Glomerular endothelial cell (primary cell): ENCODE results near the gene MTMR1. TPM values are rescaled to one million over a fixed set of nuclear protein-coding genes. Genes with fewer than 3 reads are reported as not detected.

Source experiments
- DNase-seq: peaks from one replicate; pipeline ENCODE4 v3.0.0-alpha.2; 2011; ENCODE audit warnings: low read depth, low spot score; ENCODE audit errors: extremely low read depth
- total RNA-seq: library from RNA; depleted of rRNA; stranded (reverse); fragments of >200 nt; gene quantifications from 2 replicates; pipeline ENCODE4 v1.2.3, GENCODE V29; 2015

The MTMR1 gene
- total RNA-seq, 1 donor from 2014 or later = 16.0 TPM

- DNase-seq = no peak
Observed at GRCh38 chrX:150775569-150776350, 82.6 kb downstream of the MTMR1 start.

GRCh38 chrX:150777328-150777992, 84.3 kb downstream of the MTMR1 start:
- DNase-seq = no peak

DNA sequence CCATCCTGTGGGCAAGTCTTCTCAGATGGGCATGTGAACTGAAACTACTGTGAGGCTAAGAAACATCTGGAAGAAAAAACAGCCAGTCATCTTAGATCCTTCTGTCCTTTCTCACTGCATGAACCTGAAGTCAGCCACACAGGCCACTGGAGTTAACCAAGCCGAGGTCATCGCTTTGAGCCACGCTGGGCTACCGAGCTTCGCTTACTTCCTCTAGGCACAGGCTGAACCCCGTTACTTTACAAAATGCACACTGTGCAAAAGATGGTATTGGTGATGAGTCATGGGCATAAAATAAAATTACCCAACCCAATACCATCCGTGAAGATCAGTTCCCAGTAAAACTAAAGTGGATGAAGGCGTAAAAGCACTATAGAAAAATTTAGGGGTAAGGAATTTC, 86.2 kb downstream of the MTMR1 start:
- DNase-seq = no peak

DNA sequence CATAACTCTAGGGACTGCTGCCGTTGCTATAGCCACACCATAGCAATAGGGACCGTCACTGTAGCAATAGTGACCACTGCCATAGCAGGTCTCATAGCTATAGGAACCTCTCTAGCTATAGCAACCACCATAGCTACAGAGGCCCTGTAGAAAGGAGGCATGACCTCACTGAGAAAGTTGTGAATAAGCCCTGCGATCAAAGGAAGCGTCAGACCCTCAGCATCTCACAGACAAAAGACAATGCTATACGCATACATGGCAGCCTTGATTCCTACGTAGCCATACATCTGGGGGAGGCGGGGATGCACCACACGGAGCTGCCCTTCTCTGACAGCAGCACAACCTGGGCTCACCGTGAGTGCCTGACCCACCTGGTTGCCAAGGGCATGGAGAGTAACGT, 88.5 kb downstream of the MTMR1 start:
- no peak for DNase-seq

- no peak for DNase-seq
Observed at GRCh38 chrX:150790021-150790420, 96.8 kb downstream of the MTMR1 start.

DNA sequence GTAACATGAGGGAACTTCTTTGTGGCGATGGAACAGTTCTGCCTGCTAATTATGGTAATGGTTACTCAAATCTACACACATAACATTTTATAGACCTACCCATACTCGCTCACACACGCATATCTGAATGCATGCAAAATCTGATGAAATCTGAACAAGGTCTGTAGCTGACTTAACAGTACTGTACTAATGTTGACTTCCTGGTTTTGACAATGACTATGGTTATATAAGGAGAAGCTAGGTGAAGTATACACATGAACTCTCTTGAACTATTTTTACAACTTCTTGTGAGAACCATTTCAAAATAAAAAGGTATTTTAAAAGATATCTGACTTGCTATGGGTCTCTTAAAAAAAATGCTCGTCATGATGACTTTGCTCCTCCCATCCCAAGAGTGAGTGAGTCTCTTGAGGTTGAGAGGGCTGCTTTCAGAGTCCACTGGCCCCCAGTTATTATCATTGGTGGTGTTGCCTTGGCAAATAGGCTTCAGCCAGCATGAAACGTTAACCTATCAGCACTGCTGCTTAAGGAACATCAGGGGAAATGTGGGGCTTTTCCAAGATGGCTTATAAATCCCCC, 99.8 kb downstream of the MTMR1 start:
- no peak for DNase-seq

DNA sequence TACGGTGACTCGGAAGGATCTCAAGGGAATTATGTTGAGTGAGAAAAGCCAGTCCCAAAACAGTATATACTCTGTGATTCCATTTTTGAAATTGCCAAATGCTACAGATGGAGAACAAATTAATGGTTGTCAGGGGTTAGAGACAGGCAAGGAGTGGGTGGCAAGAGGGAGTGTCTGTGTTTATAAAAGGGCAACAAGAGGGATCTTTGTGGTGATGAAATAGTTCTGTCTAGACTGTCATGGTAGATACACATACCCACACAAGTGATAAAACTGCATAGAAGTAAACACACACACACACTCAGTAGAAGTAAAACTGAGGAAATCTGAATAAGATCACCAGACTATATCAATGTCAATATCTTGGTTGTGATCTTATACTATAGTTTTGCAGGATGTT, 112.5 kb downstream of the MTMR1 start:
- no peak for DNase-seq

GRCh38 chrX:150806827-150807226, 113.6 kb downstream of the MTMR1 start:
- DNase-seq = no peak

DNA sequence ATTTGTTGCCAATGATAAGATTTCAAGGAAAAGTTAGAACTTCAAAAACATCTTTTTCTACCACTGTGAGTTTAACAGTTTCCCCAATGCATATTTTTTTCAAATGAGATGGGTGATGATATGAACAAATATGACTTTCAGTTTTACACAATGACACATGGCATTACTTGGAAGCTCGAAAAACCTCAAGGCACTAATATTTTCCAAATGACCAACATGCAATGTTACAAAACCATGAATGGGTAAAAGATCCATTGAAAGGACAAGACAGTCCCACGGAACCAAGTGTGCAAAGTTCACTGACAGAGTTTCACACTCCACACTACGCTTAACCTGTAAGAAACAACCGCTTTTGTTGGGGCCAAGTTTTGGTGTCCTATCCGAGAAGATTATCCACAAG, 120.7 kb downstream of the MTMR1 start:
- DNase-seq = no peak

Other genes with a start within 250 kb of the MTMR1 start
- gene MTM1, start 124.8 kb upstream of the MTMR1 start, total RNA-seq = 8.6 and 12.6 TPM in 2 replicates
- 67.2 and 68.0 TPM in 2 replicates for gene CD99L2, start 205.3 kb downstream of the MTMR1 start, total RNA-seq